ENCODE measurements around the gene WWC2.

Gene WWC2

GRCh38 chr4:183329954-183330742 lies 231.1 kb downstream of the WWC2 start:
- DNase-seq (ENCODE audit: low read depth in 2 of 2) = no peak

- no peak for DNase-seq (ENCODE audit: low read depth in 2 of 2)
Observed at GRCh38 chr4:183330841-183331240, 231.8 kb downstream of the WWC2 start.

- no peak for DNase-seq (ENCODE audit: low read depth in 2 of 2)
Observed at GRCh38 chr4:183332447-183332846, 233.4 kb downstream of the WWC2 start.

GRCh38 chr4:183333202-183333601 lies 234.1 kb downstream of the WWC2 start:
- no peak for DNase-seq (ENCODE audit: low read depth in 2 of 2)

- DNase-seq (ENCODE audit: low read depth in 2 of 2) = no peak
Observed at GRCh38 chr4:183333983-183334382, 234.9 kb downstream of the WWC2 start.

- no peak for DNase-seq (ENCODE audit: low read depth in 2 of 2)
Observed at GRCh38 chr4:183335369-183335940, 236.4 kb downstream of the WWC2 start.

GRCh38 chr4:183337349-183337748 lies 238.3 kb downstream of the WWC2 start:
- DNase-seq (ENCODE audit: low read depth in 2 of 2) = no peak

- no peak for DNase-seq (ENCODE audit: low read depth in 2 of 2)
Observed at GRCh38 chr4:183337833-183338232, 238.8 kb downstream of the WWC2 start.

GRCh38 chr4:183342541-183343533 lies 243.8 kb downstream of the WWC2 start:
- no peak for DNase-seq (ENCODE audit: low read depth in 2 of 2)

- no peak for DNase-seq (ENCODE audit: low read depth in 2 of 2)
Observed at GRCh38 chr4:183343730-183344129, 244.7 kb downstream of the WWC2 start.

GRCh38 chr4:183344523-183345255 lies 245.6 kb downstream of the WWC2 start:
- no peak for DNase-seq (ENCODE audit: low read depth in 2 of 2)

- no peak for DNase-seq (ENCODE audit: low read depth in 2 of 2)
Observed at GRCh38 chr4:183345261-183345660, 246.2 kb downstream of the WWC2 start.

GRCh38 chr4:183347146-183347545 lies 248.1 kb downstream of the WWC2 start:
- DNase-seq (ENCODE audit: low read depth in 2 of 2) = no peak

- no peak for DNase-seq (ENCODE audit: low read depth in 2 of 2)
Observed at GRCh38 chr4:183347566-183347965, 248.5 kb downstream of the WWC2 start.

- no peak for DNase-seq (ENCODE audit: low read depth in 2 of 2)
Observed at GRCh38 chr4:183348136-183348535, 249.1 kb downstream of the WWC2 start.

- peak; percentile 21 to 46 for DNase-seq (ENCODE audit: low read depth in 2 of 2)
Observed at GRCh38 chr4:183348706-183349659, 249.9 kb downstream of the WWC2 start.

- no peak for DNase-seq (ENCODE audit: low read depth in 2 of 2)
Observed at GRCh38 chr4:183349673-183350072, 250.6 kb downstream of the WWC2 start.

- no peak for DNase-seq (ENCODE audit: low read depth in 2 of 2)
Observed at GRCh38 chr4:183350317-183351071, 251.4 kb downstream of the WWC2 start.

GRCh38 chr4:183352546-183352945 lies 253.5 kb downstream of the WWC2 start:
- DNase-seq (ENCODE audit: low read depth in 2 of 2) = no peak

GRCh38 chr4:183353557-183353956 lies 254.5 kb downstream of the WWC2 start:
- no peak for DNase-seq (ENCODE audit: low read depth in 2 of 2)

Data from stimulated activated CD8-positive, alpha-beta memory T cell treated with anti-CD3 and anti-CD28 coated beads, Interleukin-15, amount 100 ng/mL, for 48 hours (primary cell).